ENCODE measurements around the gene CNGB1. TPM values are rescaled to one million over a fixed set of nuclear protein-coding genes. Genes with fewer than 3 reads are reported as not detected.

The CNGB1 gene
- total RNA-seq, 1 experiment from 2014 or later = not detected

GRCh38 chr16:57960310-57960709, 10.6 kb downstream of the CNGB1 start:
- Histone ChIP-seq H3K9me2 (ENCODE audit: insufficient read depth) (no peaks in the 10 kb centered on the region), H3K4me1 (ENCODE audit: control insufficient read depth in 1 of 2, insufficient read depth in 2 of 2, low read length in 2 of 2) (no peaks in the 10 kb centered on the region; a peak in 2 of 4 replicates), H3K4me2 (ENCODE audit: low read length) (no peak overlapping the region), H3K9me3 (ENCODE audit: control insufficient read depth in 1 of 2, insufficient read depth in 1 of 2, low read depth in 1 of 2, low read length in 2 of 2) (no peaks in the 10 kb centered on the region), H3K9ac (ENCODE audit: low read length) (no peak overlapping the region), H4K20me1 (ENCODE audit: insufficient read depth) (no peaks in the 10 kb centered on the region), H3K27me3 (ENCODE audit: insufficient read depth, low read length) (no peaks in the 10 kb centered on the region; the same call in 1 of the 2 replicates), H2AFZ (ENCODE audit: low read depth, low read length, poor library complexity, severe bottlenecking) (no peak overlapping the region), H3K36me3 (ENCODE audit: control insufficient read depth in 1 of 2, insufficient read depth in 2 of 2, low read length in 2 of 2) (no peaks in the 10 kb centered on the region), H3K4me3 (replicated peaks in 1 of 2; ENCODE audit: low read depth in 1 of 2, low read length in 2 of 2) (no peak overlapping the region), H3K27ac (ENCODE audit: low read depth, low read length) (no peak overlapping the region), H3K79me2 (ENCODE audit: insufficient read depth, low read length) (no peaks in the 10 kb centered on the region)
- DNase-seq (ENCODE audit: low read depth, low spot score) (no peak), ATAC-seq (no peak)
- BruUV-seq (replicated peaks) = no TSS peak
- ChIA-PET CTCF (no interaction called here), RAD21 (ENCODE audit: low non-redundant PET in 1 of 2, low total read pairs in 2 of 2, uncharacterized antibody in 2 of 2, unreplicated experiment in 2 of 2) (no interaction called here), POLR2A (no interaction called here)
- intact Hi-C loops (cut with micrococcal nuclease) = no loop called here
- TF ChIP-seq ZFX (IDR thresholded peaks at IDR 0.05) = no peak

DNA sequence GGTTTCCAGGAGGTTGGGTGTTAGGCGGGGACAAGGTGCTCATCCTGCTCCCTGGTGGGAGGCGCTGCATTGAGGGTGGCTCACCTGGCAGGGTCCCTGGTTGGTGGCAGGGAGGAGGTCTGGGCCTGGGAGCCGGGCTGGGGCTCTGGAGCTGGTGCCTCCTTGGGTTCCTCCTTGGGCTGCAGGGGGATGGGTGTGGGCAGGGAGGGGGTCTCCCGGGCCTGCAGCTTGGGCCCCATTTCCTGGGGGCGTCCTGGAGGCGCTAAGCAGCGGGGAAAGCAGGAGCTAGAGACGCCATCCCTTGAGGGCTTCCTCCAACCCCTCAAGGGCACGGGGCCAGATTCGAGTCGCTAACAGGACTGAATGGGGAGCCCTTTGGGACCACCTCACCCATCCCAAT, 11.1 kb downstream of the CNGB1 start:
- no peak for ATAC-seq
- no peak overlapping the region for H3K4me2 ChIP-seq (ENCODE audit: low read length)
- ChIA-PET RAD21 (ENCODE audit: low non-redundant PET in 1 of 2, low total read pairs in 2 of 2, uncharacterized antibody in 2 of 2, unreplicated experiment in 2 of 2) (no interaction called here), POLR2A (no interaction called here), CTCF (no interaction called here)
- H3K36me3 ChIP-seq (ENCODE audit: control insufficient read depth in 1 of 2, insufficient read depth in 2 of 2, low read length in 2 of 2) = no peaks in the 10 kb centered on the region
- H3K4me3 ChIP-seq (replicated peaks in 1 of 2; ENCODE audit: low read depth in 1 of 2, low read length in 2 of 2) = no peak overlapping the region
- no peaks in the 10 kb centered on the region; a peak in 2 of 4 replicates for H3K4me1 ChIP-seq (ENCODE audit: control insufficient read depth in 1 of 2, insufficient read depth in 2 of 2, low read length in 2 of 2)
- H3K9me2 ChIP-seq (ENCODE audit: insufficient read depth) = no peaks in the 10 kb centered on the region
- H3K27me3 ChIP-seq (ENCODE audit: insufficient read depth, low read length) = no peaks in the 10 kb centered on the region; the same call in 1 of the 2 replicates
- H3K27ac ChIP-seq (ENCODE audit: low read depth, low read length) = no peak overlapping the region
- BruUV-seq (replicated peaks) = no TSS peak
- H2AFZ ChIP-seq (ENCODE audit: low read depth, low read length, poor library complexity, severe bottlenecking) = no peak overlapping the region
- H4K20me1 ChIP-seq (ENCODE audit: insufficient read depth) = no peaks in the 10 kb centered on the region
- no peak for TF ChIP-seq CTCF (IDR thresholded peaks at IDR 0.05 in 2 of 3, conservative IDR thresholded peaks at IDR 0.05 in 1 of 3; ENCODE audit: borderline replicate concordance in 1 of 3, insufficient read depth in 1 of 3, low read depth in 2 of 3, low read length in 2 of 3)
- no peak for TF ChIP-seq EGR1 (IDR thresholded peaks at IDR 0.05; ENCODE audit: low read depth)
- no peak overlapping the region for H3K9ac ChIP-seq (ENCODE audit: low read length)
- H3K9me3 ChIP-seq (ENCODE audit: control insufficient read depth in 1 of 2, insufficient read depth in 1 of 2, low read depth in 1 of 2, low read length in 2 of 2) = no peaks in the 10 kb centered on the region
- intact Hi-C loops (cut with micrococcal nuclease) = no loop called here
- H3K79me2 ChIP-seq (ENCODE audit: insufficient read depth, low read length) = no peaks in the 10 kb centered on the region
- no peak for DNase-seq (ENCODE audit: low read depth, low spot score)

All from HCT116 (cell line).